Measurements from ENCODE around the gene GPR84. TPM values are rescaled to one million over a fixed set of nuclear protein-coding genes. Genes with fewer than 3 reads are reported as not detected.

The GPR84 gene
- total RNA-seq: under 1 TPM; 0.39 to 0.71 (median 0.46) TPM
- 0.20 TPM for polyA plus RNA-seq
- long read RNA-seq, donor 1: 0 reads
- long read RNA-seq, donor 2: 0 reads
- long read RNA-seq, donor 3, partial matches to known transcripts: 0 of 1 reads
- long read RNA-seq, donor 3, other reads (novel, unspliced or antisense): 0 of 1 reads
- long read RNA-seq, donor 4: 0 reads

GRCh38 chr12:54364413-54364812 lies at the start of gene GPR84:
TSS of gene GPR84 (minus strand) at chr12:54364486. CDS start at chr12:54363851, 635 bp downstream.
- Histone ChIP-seq H3K4me3 (ENCODE audit: low read length) (no peak within 1 kb of the TSS), H3K9me3 (ENCODE audit: control insufficient read depth, low read length) (no peaks in the 10 kb centered on the region), H3K27me3 (ENCODE audit: control insufficient read depth, insufficient read depth) (no peaks in the 10 kb centered on the region), H3K27ac (ENCODE audit: low read length) (no peak within 1 kb of the TSS), H3K4me1 (ENCODE audit: control insufficient read depth, insufficient read depth, low read length) (no peaks in the 10 kb centered on the region)
- WGBS: 60% methylated on average over 4 of the region's 4 CpGs
- intact Hi-C loops (cut with DNase I): loop anchor here (5.0 to 10.0 kb wide), 6 partner anchors 70 to 350 kb away; partner anchors contain the start of genes CBX5 (in 1 of the 4) and HNRNPA1 (in 1 of the 4)
- DNase-seq (no peak), ATAC-seq (no peak)

GRCh38 chr12:54413284-54414190 lies 49.3 kb upstream of the GPR84 start:
- 41% methylated on average over 9 of the region's 9 CpGs for WGBS
- no peaks in the 10 kb centered on the region for H3K9me3 ChIP-seq (ENCODE audit: control insufficient read depth, low read length)
- H3K4me1 ChIP-seq (ENCODE audit: control insufficient read depth, insufficient read depth, low read length): peaks cover 34% of the 10 kb centered on the region
- H3K27ac ChIP-seq (ENCODE audit: low read length): peak overlapping the region; percentile 85
- H3K27me3 ChIP-seq (ENCODE audit: control insufficient read depth, insufficient read depth): no peaks in the 10 kb centered on the region
- ATAC-seq (peak; percentile 56 to 59), DNase-seq (peak; percentile 68 to 86 (median 83))
- intact Hi-C loops (cut with DNase I): no loop called here
- no peak overlapping the region for H3K4me3 ChIP-seq (ENCODE audit: low read length)

- intact Hi-C loops (cut with DNase I): no loop called here
- Histone ChIP-seq H3K9me3 (ENCODE audit: control insufficient read depth, low read length) (no peaks in the 10 kb centered on the region), H3K27me3 (ENCODE audit: control insufficient read depth, insufficient read depth) (no peaks in the 10 kb centered on the region), H3K27ac (ENCODE audit: low read length) (peak overlapping the region; percentile 85), H3K4me3 (ENCODE audit: low read length) (no peak overlapping the region), H3K4me1 (ENCODE audit: control insufficient read depth, insufficient read depth, low read length) (peaks cover 38% of the 10 kb centered on the region)
- 57% methylated on average over 3 of the region's 3 CpGs for WGBS
- ATAC-seq (peak; percentile 1 to 11), DNase-seq (peak in 1 of 3 donors; percentile 56)
Measured at GRCh38 chr12:54412786-54413185, 48.5 kb upstream of the GPR84 start.

- H3K4me1 ChIP-seq (ENCODE audit: control insufficient read depth, insufficient read depth, low read length): peaks cover 40% of the 10 kb centered on the region
- intact Hi-C loops (cut with DNase I): no loop called here
- no peaks in the 10 kb centered on the region for H3K9me3 ChIP-seq (ENCODE audit: control insufficient read depth, low read length)
- H3K27ac ChIP-seq (ENCODE audit: low read length): peak overlapping the region; percentile 85
- ATAC-seq (peak; percentile 1 to 55), DNase-seq (peak in 1 of 3 donors; percentile 60)
- H3K4me3 ChIP-seq (ENCODE audit: low read length): no peak overlapping the region
- WGBS: 64% methylated on average over 4 of the region's 4 CpGs
- H3K27me3 ChIP-seq (ENCODE audit: control insufficient read depth, insufficient read depth): no peaks in the 10 kb centered on the region
Measured at GRCh38 chr12:54412348-54412747, 48.1 kb upstream of the GPR84 start.

GRCh38 chr12:54411391-54412241 lies 47.3 kb upstream of the GPR84 start:
- Histone ChIP-seq H3K4me1 (ENCODE audit: control insufficient read depth, insufficient read depth, low read length) (peaks cover 35% of the 10 kb centered on the region), H3K27ac (ENCODE audit: low read length) (peak overlapping the region; percentile 85), H3K27me3 (ENCODE audit: control insufficient read depth, insufficient read depth) (no peaks in the 10 kb centered on the region), H3K4me3 (ENCODE audit: low read length) (no peak overlapping the region), H3K9me3 (ENCODE audit: control insufficient read depth, low read length) (no peaks in the 10 kb centered on the region)
- ATAC-seq: peak; percentile 63 to 78
- peak; percentile 74 to 85 (median 83) for DNase-seq
- intact Hi-C loops (cut with DNase I): no loop called here
- WGBS: 56% methylated on average over 10 of the region's 10 CpGs

- intact Hi-C loops (cut with DNase I): no loop called here
- Histone ChIP-seq H3K9me3 (ENCODE audit: control insufficient read depth, low read length) (no peaks in the 10 kb centered on the region), H3K27me3 (ENCODE audit: control insufficient read depth, insufficient read depth) (no peaks in the 10 kb centered on the region), H3K4me3 (ENCODE audit: low read length) (no peak overlapping the region), H3K27ac (ENCODE audit: low read length) (no peak overlapping the region), H3K4me1 (ENCODE audit: control insufficient read depth, insufficient read depth, low read length) (peaks cover 34% of the 10 kb centered on the region)
- DNase-seq (peak in 2 of 3 donors; percentile 45 to 47), ATAC-seq (no peak)
- 90% methylated on average over 8 of the region's 8 CpGs for WGBS
Measured at GRCh38 chr12:54409267-54409666, 45.0 kb upstream of the GPR84 start.

GRCh38 chr12:54407183-54407905 lies 43.1 kb upstream of the GPR84 start:
- H3K27me3 ChIP-seq (ENCODE audit: control insufficient read depth, insufficient read depth): no peaks in the 10 kb centered on the region
- no peaks in the 10 kb centered on the region for H3K9me3 ChIP-seq (ENCODE audit: control insufficient read depth, low read length)
- H3K27ac ChIP-seq (ENCODE audit: low read length): peak overlapping the region; percentile 28
- H3K4me1 ChIP-seq (ENCODE audit: control insufficient read depth, insufficient read depth, low read length): peaks cover 18% of the 10 kb centered on the region
- peak in 2 of 3 donors; percentile 47 to 64 for DNase-seq
- H3K4me3 ChIP-seq (ENCODE audit: low read length): no peak overlapping the region
- 24% methylated on average over 5 of the region's 5 CpGs for WGBS
- intact Hi-C loops (cut with DNase I): no loop called here
- ATAC-seq: peak in 1 of 2 donors; percentile 2

- Histone ChIP-seq H3K27me3 (ENCODE audit: control insufficient read depth, insufficient read depth) (no peaks in the 10 kb centered on the region), H3K9me3 (ENCODE audit: control insufficient read depth, low read length) (no peaks in the 10 kb centered on the region), H3K4me1 (ENCODE audit: control insufficient read depth, insufficient read depth, low read length) (peaks cover 8% of the 10 kb centered on the region), H3K27ac (ENCODE audit: low read length) (no peak overlapping the region), H3K4me3 (ENCODE audit: low read length) (no peak overlapping the region)
- ATAC-seq: no peak
- intact Hi-C loops (cut with DNase I): no loop called here
- WGBS: 91% methylated on average over 7 of the region's 7 CpGs
- no peak for DNase-seq
Measured at GRCh38 chr12:54405573-54405972, 41.3 kb upstream of the GPR84 start.

- H3K27ac ChIP-seq (ENCODE audit: low read length): no peak overlapping the region
- H3K4me3 ChIP-seq (ENCODE audit: low read length): no peak overlapping the region
- DNase-seq (peak in 1 of 3 donors; percentile 44), ATAC-seq (no peak)
- no peaks in the 10 kb centered on the region for H3K9me3 ChIP-seq (ENCODE audit: control insufficient read depth, low read length)
- no peaks in the 10 kb centered on the region for H3K27me3 ChIP-seq (ENCODE audit: control insufficient read depth, insufficient read depth)
- intact Hi-C loops (cut with DNase I): no loop called here
- 88% methylated on average over 10 of the region's 10 CpGs for WGBS
- peaks cover 8% of the 10 kb centered on the region for H3K4me1 ChIP-seq (ENCODE audit: control insufficient read depth, insufficient read depth, low read length)
Measured at GRCh38 chr12:54405106-54405505, 40.8 kb upstream of the GPR84 start.

Data from right cardiac atrium (tissue), 5 donors.